Activated naive CD8-positive, alpha-beta T cell treated with anti-CD3 and anti-CD28 coated beads for 36 hours (primary cell): ENCODE data around the gene WWP2. TPM values are rescaled to one million over a fixed set of nuclear protein-coding genes. Genes with fewer than 3 reads are reported as not detected.

ENCODE experiments used
- DNase-seq: peaks from one replicate; pipeline ENCODE4 v3.0.0; 2021
- H3K27ac Mint-ChIP-seq: one replicate; pipeline ENCODE4 v1.8.0; 2022; ENCODE audit warnings: mild to moderate bottlenecking, moderate library complexity, mixed read lengths
- H3K27me3 Mint-ChIP-seq: one replicate; pipeline ENCODE4 v1.8.0; 2022; ENCODE audit warnings: mild to moderate bottlenecking, mixed read lengths
- H3K36me3 Mint-ChIP-seq: one replicate; pipeline ENCODE4 v1.8.0; 2021; ENCODE audit warnings: mild to moderate bottlenecking, mixed read lengths
- H3K4me1 Mint-ChIP-seq: one replicate; pipeline ENCODE4 v1.8.0; 2021; ENCODE audit warnings: mixed read lengths
- H3K4me3 Mint-ChIP-seq: one replicate; pipeline ENCODE4 v1.8.0; 2022; ENCODE audit warnings: mild to moderate bottlenecking, moderate library complexity, mixed read lengths
- H3K9me3 Mint-ChIP-seq: one replicate; pipeline ENCODE4 v1.8.0; 2022; ENCODE audit warnings: mixed read lengths
- total RNA-seq, 2 experiments: library from RNA; stranded (reverse); gene quantifications; one replicate each; pipeline ENCODE4 v1.2.3, GENCODE V29; 2021

Gene WWP2
- total RNA-seq, 2 experiments from 2014 or later = 32.1 to 35.3 TPM

DNA sequence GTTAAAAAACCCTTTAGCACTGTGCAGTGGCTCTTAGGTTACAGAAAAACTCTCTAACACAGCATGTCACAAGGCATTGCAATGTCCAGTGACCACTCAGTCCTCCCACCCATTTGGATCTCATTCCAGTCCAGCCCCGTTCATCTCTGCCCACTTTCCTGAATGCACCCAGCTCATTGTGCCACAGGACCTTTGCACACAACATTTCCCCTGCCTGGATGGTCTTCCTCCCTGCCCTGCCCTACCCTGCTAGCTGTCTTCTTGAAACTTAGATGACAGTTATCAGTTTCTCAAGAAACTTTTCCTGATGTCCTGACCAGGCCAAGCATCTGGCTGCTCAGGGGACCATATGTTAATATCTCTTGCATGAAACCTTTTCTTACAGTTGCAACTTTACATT is 67.2 kb downstream of the WWP2 start:
- H3K9me3 Mint-ChIP-seq = no peaks in the 10 kb centered on the region
- no peaks in the 10 kb centered on the region for H3K36me3 Mint-ChIP-seq
- DNase-seq = no peak
- H3K4me3 Mint-ChIP-seq = no peak overlapping the region
- H3K27ac Mint-ChIP-seq = no peak overlapping the region
- H3K4me1 Mint-ChIP-seq = peaks cover 10% of the 10 kb centered on the region
- no peaks in the 10 kb centered on the region for H3K27me3 Mint-ChIP-seq

- DNase-seq = no peak
- Mint-ChIP-seq H3K27ac (no peak overlapping the region), H3K36me3 (no peaks in the 10 kb centered on the region), H3K4me1 (peaks cover 10% of the 10 kb centered on the region), H3K27me3 (no peaks in the 10 kb centered on the region), H3K9me3 (no peaks in the 10 kb centered on the region), H3K4me3 (no peak overlapping the region)
These were observed 68.0 kb downstream of the WWP2 start for GRCh38 chr16:69830146-69830533.

GRCh38 chr16:69830534-69831211 is 68.5 kb downstream of the WWP2 start:
- Mint-ChIP-seq H3K36me3 (no peaks in the 10 kb centered on the region), H3K27me3 (no peaks in the 10 kb centered on the region), H3K4me1 (peaks cover 10% of the 10 kb centered on the region), H3K4me3 (no peak overlapping the region), H3K9me3 (no peaks in the 10 kb centered on the region), H3K27ac (no peak overlapping the region)
- no peak for DNase-seq

DNA sequence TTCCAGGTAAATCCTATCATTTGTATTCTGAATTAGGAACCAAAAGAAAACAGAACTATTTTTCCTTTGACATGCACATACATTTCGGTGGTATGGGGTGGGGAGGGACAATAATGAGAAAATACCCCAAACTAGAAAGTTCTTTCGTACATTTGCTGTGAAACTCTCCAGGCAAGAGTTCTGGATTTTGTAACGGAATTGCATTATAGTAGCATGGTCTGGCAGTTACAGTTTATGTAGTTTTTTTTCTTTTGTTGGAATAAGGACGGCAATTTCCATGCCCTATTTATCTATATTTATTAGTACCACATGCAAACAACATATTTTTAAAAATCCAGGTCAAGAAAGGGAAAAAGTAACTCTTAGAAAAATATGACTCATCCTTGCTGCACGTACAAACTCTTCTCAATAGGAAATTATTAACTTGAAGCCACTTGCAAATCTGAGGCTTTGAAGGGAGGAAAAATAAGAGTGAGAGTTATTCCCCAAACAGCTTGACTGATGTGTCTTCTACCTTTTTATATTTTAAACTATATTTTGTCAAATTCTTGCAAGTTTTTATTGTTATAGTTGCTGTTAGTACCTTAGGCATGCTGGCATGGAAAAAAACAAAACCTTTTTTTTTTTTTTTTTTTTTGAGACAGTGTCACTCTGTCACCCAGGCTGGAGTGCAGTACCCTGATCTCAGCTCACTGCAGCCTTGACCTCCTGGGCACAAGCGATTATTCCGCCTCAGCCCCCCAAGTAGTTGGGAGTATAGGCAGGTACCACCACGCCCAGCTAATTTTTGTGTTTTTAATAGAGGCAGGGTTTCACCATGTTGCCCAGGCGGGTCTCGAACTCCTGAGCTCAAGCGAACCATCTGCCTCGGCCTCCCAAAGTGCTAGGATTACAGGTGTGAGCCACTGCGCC is 69.3 kb downstream of the WWP2 start:
- no peak overlapping the region for H3K4me3 Mint-ChIP-seq
- no peaks in the 10 kb centered on the region for H3K36me3 Mint-ChIP-seq
- peaks cover 10% of the 10 kb centered on the region for H3K4me1 Mint-ChIP-seq
- H3K27me3 Mint-ChIP-seq = no peaks in the 10 kb centered on the region
- no peak for DNase-seq
- no peak overlapping the region for H3K27ac Mint-ChIP-seq
- H3K9me3 Mint-ChIP-seq = no peaks in the 10 kb centered on the region

DNA sequence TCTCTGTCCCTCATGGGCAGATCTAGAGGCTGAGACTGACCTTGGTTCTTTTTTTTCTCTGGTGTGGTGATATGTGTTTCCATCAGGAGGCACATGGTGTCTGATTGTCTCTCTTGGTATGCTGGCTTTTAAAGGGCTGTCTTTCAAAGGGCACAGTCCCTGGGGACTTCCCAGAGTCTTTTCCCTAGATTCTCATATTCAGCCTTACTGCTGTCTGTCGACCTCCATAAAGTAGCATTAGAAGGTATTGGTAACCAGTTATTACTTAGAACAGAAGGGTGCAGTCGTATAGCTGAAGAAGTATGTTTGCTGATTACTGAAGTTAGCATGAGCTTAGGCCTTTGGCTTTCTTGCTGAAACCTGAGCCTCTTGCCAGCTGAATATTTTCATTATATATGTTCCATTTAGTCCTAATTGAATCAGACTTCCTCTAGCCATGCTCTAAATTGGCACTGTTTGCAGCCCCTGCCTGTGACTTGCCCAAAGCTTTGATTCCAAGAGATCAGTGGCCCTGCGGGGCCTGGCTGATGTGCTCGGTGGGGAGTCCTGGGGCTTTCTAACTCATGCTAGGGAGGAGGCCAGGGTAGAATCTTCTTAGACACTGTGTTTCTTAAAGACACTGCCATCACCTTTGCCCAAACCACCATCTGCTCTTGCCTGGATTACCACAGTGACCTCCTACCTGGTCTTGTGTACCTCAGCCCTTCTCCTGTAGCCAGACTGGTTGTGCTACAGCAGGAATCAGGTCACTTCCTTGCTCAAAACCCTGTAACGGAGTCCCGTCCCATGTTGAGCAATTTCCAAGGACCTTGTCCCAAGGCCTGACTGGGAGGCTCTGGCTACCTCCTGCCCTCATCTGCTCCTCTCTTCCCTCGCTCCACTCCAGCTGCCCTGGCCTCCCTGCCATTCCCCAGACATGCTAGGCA is 71.5 kb downstream of the WWP2 start:
- Mint-ChIP-seq H3K27me3 (no peaks in the 10 kb centered on the region), H3K27ac (no peak overlapping the region), H3K4me1 (peaks cover 10% of the 10 kb centered on the region), H3K9me3 (no peaks in the 10 kb centered on the region), H3K36me3 (no peaks in the 10 kb centered on the region), H3K4me3 (no peak overlapping the region)
- DNase-seq = no peak

DNA sequence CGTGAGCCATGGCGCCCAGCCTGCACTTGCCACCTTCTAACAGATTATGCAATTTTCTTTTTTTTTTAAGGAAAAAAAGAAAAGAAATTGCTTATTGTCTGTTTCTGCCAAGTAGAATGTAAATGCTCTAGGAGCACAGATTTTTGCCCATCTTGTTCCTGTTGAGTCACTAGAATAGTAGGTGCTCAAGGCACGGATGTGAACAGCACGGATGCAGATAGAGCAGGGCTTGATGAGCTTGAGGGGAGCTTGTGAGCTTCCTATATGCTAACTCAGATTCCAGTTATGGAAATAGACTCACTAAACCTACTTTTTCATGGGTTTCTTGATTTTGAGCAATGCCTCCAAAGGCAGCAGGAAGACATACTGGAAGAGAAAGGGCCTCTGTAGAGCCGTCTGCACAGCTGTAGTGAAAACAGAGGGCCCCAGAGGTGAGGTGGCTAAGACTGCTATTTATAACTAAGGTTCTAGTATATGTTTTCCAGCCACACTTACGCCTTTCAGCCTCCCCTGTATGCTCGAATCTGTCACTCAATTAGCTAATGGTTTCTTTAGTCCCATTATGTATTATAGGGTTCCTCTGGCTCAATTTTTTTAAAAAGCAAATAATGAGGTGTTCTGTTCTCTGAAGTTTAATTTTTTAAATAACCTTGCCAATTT is 72.8 kb downstream of the WWP2 start:
- Mint-ChIP-seq H3K27me3 (no peaks in the 10 kb centered on the region), H3K4me3 (no peak overlapping the region), H3K9me3 (no peaks in the 10 kb centered on the region), H3K27ac (no peak overlapping the region), H3K4me1 (peaks cover 10% of the 10 kb centered on the region), H3K36me3 (no peaks in the 10 kb centered on the region)
- DNase-seq = no peak

DNA sequence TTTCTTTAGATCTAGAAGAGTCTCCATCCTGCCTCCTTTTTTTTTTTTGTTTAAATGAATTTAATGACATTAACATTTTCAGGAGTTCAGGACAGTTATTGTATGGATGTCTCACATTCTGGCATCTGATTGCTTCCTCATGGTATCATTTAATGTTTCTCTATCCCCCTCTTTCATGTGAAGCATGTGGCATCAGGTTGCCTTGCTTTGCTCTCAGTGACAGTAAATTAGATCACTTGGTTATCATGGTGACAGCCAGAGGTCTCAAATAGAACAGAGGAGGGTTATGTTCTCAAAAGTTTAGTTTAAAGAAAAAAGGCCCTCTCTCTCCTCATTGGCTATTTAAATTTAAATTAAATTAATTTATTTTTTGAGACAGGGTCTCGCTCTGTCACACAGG is 74.1 kb downstream of the WWP2 start:
- Mint-ChIP-seq H3K27ac (no peak overlapping the region), H3K4me1 (peaks cover 8% of the 10 kb centered on the region), H3K9me3 (no peaks in the 10 kb centered on the region), H3K36me3 (peaks cover 3% of the 10 kb centered on the region), H3K27me3 (no peaks in the 10 kb centered on the region), H3K4me3 (no peak overlapping the region)
- DNase-seq = no peak

GRCh38 chr16:69837380-69837779 is 75.2 kb downstream of the WWP2 start:
- H3K36me3 Mint-ChIP-seq = peaks cover 3% of the 10 kb centered on the region
- no peaks in the 10 kb centered on the region for H3K9me3 Mint-ChIP-seq
- H3K4me3 Mint-ChIP-seq = no peak overlapping the region
- no peak overlapping the region for H3K27ac Mint-ChIP-seq
- H3K4me1 Mint-ChIP-seq = peaks cover 4% of the 10 kb centered on the region
- H3K27me3 Mint-ChIP-seq = no peaks in the 10 kb centered on the region
- DNase-seq = no peak

GRCh38 chr16:69838489-69838888 is 76.4 kb downstream of the WWP2 start:
- Mint-ChIP-seq H3K9me3 (no peaks in the 10 kb centered on the region), H3K4me3 (no peak overlapping the region), H3K27me3 (no peaks in the 10 kb centered on the region), H3K36me3 (peaks cover 3% of the 10 kb centered on the region), H3K4me1 (no peaks in the 10 kb centered on the region), H3K27ac (no peak overlapping the region)
- DNase-seq = no peak

DNA sequence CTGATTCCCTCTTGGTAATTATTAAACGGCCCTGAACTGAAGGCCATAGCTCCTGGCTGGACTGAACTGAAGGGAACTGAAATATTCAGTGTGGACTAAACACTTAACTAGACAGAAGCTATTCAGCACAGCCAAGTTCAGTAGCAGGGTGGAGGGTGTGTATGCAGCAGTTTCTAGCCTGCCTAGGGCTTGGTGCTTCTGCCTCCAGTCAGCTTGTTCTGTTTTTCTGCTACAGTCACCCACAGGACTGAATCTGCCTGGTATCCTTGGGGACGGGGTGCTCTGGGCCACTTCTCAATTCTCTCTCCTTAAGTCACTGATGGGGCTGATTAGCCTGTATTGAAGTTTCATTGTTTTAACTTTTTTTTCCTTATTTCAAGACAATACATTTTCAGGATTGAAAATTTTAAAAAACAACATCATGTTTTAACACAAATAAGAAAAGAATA is 77.1 kb downstream of the WWP2 start:
- Mint-ChIP-seq H3K27me3 (no peaks in the 10 kb centered on the region), H3K9me3 (no peaks in the 10 kb centered on the region), H3K27ac (no peak overlapping the region), H3K4me3 (no peak overlapping the region), H3K4me1 (no peaks in the 10 kb centered on the region), H3K36me3 (peaks cover 3% of the 10 kb centered on the region)
- DNase-seq = no peak

GRCh38 chr16:69839798-69840409 is 77.8 kb downstream of the WWP2 start:
- Mint-ChIP-seq H3K27me3 (no peaks in the 10 kb centered on the region), H3K4me3 (no peak overlapping the region), H3K4me1 (no peaks in the 10 kb centered on the region), H3K36me3 (peaks cover 3% of the 10 kb centered on the region), H3K9me3 (no peaks in the 10 kb centered on the region), H3K27ac (no peak overlapping the region)
- no peak for DNase-seq

GRCh38 chr16:69840975-69841374 is 78.8 kb downstream of the WWP2 start:
- peaks cover 3% of the 10 kb centered on the region for H3K36me3 Mint-ChIP-seq
- no peaks in the 10 kb centered on the region for H3K27me3 Mint-ChIP-seq
- no peak overlapping the region for H3K27ac Mint-ChIP-seq

DNA sequence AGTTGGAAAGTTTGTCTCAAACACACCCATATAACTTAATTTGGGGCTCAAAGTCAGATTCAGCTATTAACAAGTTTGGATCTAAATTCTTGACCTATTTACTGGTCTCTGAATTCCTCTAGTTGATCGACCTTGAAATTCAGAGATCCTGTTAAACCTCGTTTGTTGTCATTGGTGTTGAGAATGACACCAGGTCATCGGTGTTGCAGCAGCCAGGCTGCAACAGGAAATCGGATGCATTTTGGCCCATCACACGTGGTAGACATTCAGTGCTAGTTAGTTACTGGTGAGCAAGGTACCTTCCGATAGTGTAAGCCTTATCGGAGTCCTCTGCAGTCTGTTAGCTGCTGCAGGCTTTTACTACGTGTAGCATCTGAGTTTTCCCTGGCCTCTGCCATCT is 82.3 kb downstream of the WWP2 start:
- no peaks in the 10 kb centered on the region for H3K4me1 Mint-ChIP-seq
- H3K27ac Mint-ChIP-seq = no peak overlapping the region
- H3K4me3 Mint-ChIP-seq = no peak overlapping the region
- H3K36me3 Mint-ChIP-seq = peaks cover 6% of the 10 kb centered on the region
- H3K9me3 Mint-ChIP-seq = no peaks in the 10 kb centered on the region
- no peak for DNase-seq
- no peaks in the 10 kb centered on the region for H3K27me3 Mint-ChIP-seq

More at GRCh38 chr16:69840975-69841374, 78.8 kb downstream of the WWP2 start:
- no peaks in the 10 kb centered on the region for H3K9me3 Mint-ChIP-seq
- no peaks in the 10 kb centered on the region for H3K4me1 Mint-ChIP-seq
- no peak for DNase-seq
- no peak overlapping the region for H3K4me3 Mint-ChIP-seq

DNA sequence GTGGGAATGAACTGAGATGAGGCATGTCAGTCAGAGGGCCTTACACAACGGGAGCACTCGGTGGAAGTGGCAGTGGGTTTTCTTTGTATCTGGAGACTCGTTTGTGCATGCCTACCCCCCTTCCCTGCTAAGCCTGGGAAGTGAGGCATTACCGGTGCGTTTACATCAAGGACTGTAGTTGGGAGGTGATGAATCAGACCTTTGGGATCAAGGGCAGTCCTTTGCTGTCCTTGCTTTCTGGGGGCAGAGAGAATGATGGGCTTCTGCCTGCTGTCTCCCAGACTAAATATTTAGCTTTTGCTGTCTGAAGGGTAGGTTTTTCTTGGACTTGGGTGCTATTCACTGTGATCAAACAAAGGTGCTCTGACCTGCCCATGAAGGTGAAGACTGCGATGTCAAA is 83.0 kb downstream of the WWP2 start:
- no peaks in the 10 kb centered on the region for H3K27me3 Mint-ChIP-seq
- peaks cover 6% of the 10 kb centered on the region for H3K36me3 Mint-ChIP-seq
- no peak overlapping the region for H3K27ac Mint-ChIP-seq
- no peaks in the 10 kb centered on the region for H3K9me3 Mint-ChIP-seq
- DNase-seq = no peak
- no peak overlapping the region for H3K4me3 Mint-ChIP-seq
- no peaks in the 10 kb centered on the region for H3K4me1 Mint-ChIP-seq
